GM23338 (cell line): ENCODE data around the gene AIG1. TPM values are rescaled to one million over a fixed set of nuclear protein-coding genes. Genes with fewer than 3 reads are reported as not detected.

Experiments used
- ATAC-seq: fragments of 200-7000 bp; cut with Tn5 transposase; 3 replicates; pipeline ENCODE4 v1.9.1; 2020
- DNase-seq: peaks from one replicate; pipeline ENCODE4 v3.0.0-alpha.2; 2015; ENCODE audit warnings: low spot score
- H2AFZ ChIP-seq: fragments of 200-600 bp; sonication (generic); 2 replicates; pipeline ENCODE4 v1.8.0; 2016; ENCODE audit warnings: antibody characterized with exemption, mild to moderate bottlenecking, moderate library complexity
- H3F3A ChIP-seq: fragments of 200-600 bp; sonication (generic); replicated peaks from 2 replicates; pipeline ENCODE4 v1.8.0; 2017; ENCODE audit warnings: antibody characterized with exemption, mixed run types, low read depth
- H3K27ac ChIP-seq: fragments of 200-600 bp; sonication (generic); 2 replicates; pipeline ENCODE4 v1.6.1; 2016; ENCODE audit warnings: low read depth
- H3K27me3 ChIP-seq: fragments of 200-600 bp; sonication (generic); 2 replicates; pipeline ENCODE4 v1.8.0; 2016; ENCODE audit warnings: mild to moderate bottlenecking, mixed run types, moderate library complexity; ENCODE audit not compliant: insufficient read depth
- H3K36me3 ChIP-seq: fragments of 200-600 bp; sonication (generic); 2 replicates; pipeline ENCODE4 v1.8.0; 2016; ENCODE audit warnings: mild to moderate bottlenecking; ENCODE audit not compliant: insufficient read depth
- H3K4me1 ChIP-seq: fragments of 200-600 bp; sonication (generic); 2 replicates; pipeline ENCODE4 v1.8.0; 2016; ENCODE audit warnings: mild to moderate bottlenecking, moderate library complexity; ENCODE audit not compliant: insufficient read depth
- H3K4me2 ChIP-seq: fragments of 200-600 bp; sonication (generic); 2 replicates; pipeline ENCODE4 v1.7.1; 2017; ENCODE audit warnings: mixed run types
- H3K4me3 ChIP-seq: fragments of 200-600 bp; sonication (generic); 2 replicates; pipeline ENCODE4 v1.6.1; 2016; ENCODE audit warnings: mixed run types
- H3K79me2 ChIP-seq: fragments of 200-600 bp; sonication (generic); replicated peaks from 2 replicates; pipeline ENCODE4 v1.8.0; 2017; ENCODE audit warnings: mild to moderate bottlenecking; ENCODE audit not compliant: insufficient read depth
- H3K9me2 ChIP-seq: fragments of 200-600 bp; sonication (generic); 2 replicates; pipeline ENCODE4 v1.8.0; 2017; ENCODE audit not compliant: insufficient read depth
- H4K20me1 ChIP-seq: fragments of 200-600 bp; sonication (generic); replicated peaks from 2 replicates; pipeline ENCODE4 v1.8.0; 2017; ENCODE audit warnings: mild to moderate bottlenecking; ENCODE audit not compliant: insufficient read depth
- H3K27ac Mint-ChIP-seq: 2 replicates; pipeline ENCODE4 v1.8.0; 2020; ENCODE audit warnings: inconsistent platforms, mild to moderate bottlenecking, moderate library complexity, mixed read lengths
- H3K27me3 Mint-ChIP-seq: 3 replicates; pipeline ENCODE4 v1.8.0; 2022; ENCODE audit warnings: low read depth, mild to moderate bottlenecking, moderate library complexity, mixed read lengths, inconsistent platforms; ENCODE audit not compliant: insufficient read depth, poor library complexity
- H3K36me3 Mint-ChIP-seq: 3 replicates; pipeline ENCODE4 v1.8.0; 2021; ENCODE audit warnings: low read depth, mild to moderate bottlenecking, inconsistent platforms, moderate library complexity, mixed read lengths
- H3K4me1 Mint-ChIP-seq: 3 replicates; pipeline ENCODE4 v1.8.0; 2020; ENCODE audit warnings: mild to moderate bottlenecking, inconsistent platforms, mixed read lengths
- H3K4me3 Mint-ChIP-seq: 3 replicates; pipeline ENCODE4 v1.8.0; 2021; ENCODE audit warnings: moderate library complexity, mild to moderate bottlenecking, inconsistent platforms, mixed read lengths
- H3K9me3 Mint-ChIP-seq: 3 replicates; pipeline ENCODE4 v1.8.0; 2020; ENCODE audit warnings: moderate library complexity, mild to moderate bottlenecking, inconsistent platforms, mixed read lengths
- CTCF ChIP-seq, 2 experiments: fragments of 200-600 bp in 1 of 2; sonication (generic) in 1 of 2; conservative IDR thresholded peaks; 2 replicates each; pipeline versions ENCODE4 v1.5.1 to v1.6.1; 2016 to 2017; ENCODE audit warnings: antibody characterized with exemption in 2 of 2, low read depth in 2 of 2, mild to moderate bottlenecking in 2 of 2, moderate library complexity in 1 of 2
- EZH2 ChIP-seq: fragments of 200-600 bp; sonication (generic); IDR thresholded peaks from one replicate; pipeline ENCODE4 v1.8.0; 2017; ENCODE audit warnings: antibody characterized with exemption, mild to moderate bottlenecking, low read depth; ENCODE audit not compliant: unreplicated experiment
- STAT1 ChIP-seq: IDR thresholded peaks from one replicate; pipeline ENCODE4 v1.6.1; 2016; ENCODE audit warnings: antibody characterized with exemption; ENCODE audit not compliant: unreplicated experiment
- polyA plus RNA-seq: library from polyadenylated mRNA; unstranded; fragments of >200 nt; fragmentation: Nextera tagmentation; extraction: Ambion mirVana; gene quantifications from 2 replicates; pipeline ENCODE4 v1.2.1, GENCODE V29; 2016
- total RNA-seq: library from RNA; depleted of rRNA; stranded (reverse); fragments of >200 nt; shearing (Covaris generic); gene quantifications from 2 replicates; pipeline ENCODE4 v1.2.3, GENCODE V29; 2014
- TF ChIP-seq, protein P1 (sequence below): IDR thresholded peaks from one replicate; pipeline ENCODE4 v1.6.1; 2018; ENCODE audit warnings: antibody characterized with exemption; ENCODE audit not compliant: unreplicated experiment
- TF ChIP-seq, protein P2 (sequence below): IDR thresholded peaks from 2 replicates; pipeline ENCODE4 v1.6.1; 2016; ENCODE audit warnings: antibody characterized with exemption

AIG1 gene
- total and polyA plus RNA-seq, 2 experiments from 2014 or later, result 65.2 to 88.4 TPM

- TF ChIP-seq, protein P1, sequence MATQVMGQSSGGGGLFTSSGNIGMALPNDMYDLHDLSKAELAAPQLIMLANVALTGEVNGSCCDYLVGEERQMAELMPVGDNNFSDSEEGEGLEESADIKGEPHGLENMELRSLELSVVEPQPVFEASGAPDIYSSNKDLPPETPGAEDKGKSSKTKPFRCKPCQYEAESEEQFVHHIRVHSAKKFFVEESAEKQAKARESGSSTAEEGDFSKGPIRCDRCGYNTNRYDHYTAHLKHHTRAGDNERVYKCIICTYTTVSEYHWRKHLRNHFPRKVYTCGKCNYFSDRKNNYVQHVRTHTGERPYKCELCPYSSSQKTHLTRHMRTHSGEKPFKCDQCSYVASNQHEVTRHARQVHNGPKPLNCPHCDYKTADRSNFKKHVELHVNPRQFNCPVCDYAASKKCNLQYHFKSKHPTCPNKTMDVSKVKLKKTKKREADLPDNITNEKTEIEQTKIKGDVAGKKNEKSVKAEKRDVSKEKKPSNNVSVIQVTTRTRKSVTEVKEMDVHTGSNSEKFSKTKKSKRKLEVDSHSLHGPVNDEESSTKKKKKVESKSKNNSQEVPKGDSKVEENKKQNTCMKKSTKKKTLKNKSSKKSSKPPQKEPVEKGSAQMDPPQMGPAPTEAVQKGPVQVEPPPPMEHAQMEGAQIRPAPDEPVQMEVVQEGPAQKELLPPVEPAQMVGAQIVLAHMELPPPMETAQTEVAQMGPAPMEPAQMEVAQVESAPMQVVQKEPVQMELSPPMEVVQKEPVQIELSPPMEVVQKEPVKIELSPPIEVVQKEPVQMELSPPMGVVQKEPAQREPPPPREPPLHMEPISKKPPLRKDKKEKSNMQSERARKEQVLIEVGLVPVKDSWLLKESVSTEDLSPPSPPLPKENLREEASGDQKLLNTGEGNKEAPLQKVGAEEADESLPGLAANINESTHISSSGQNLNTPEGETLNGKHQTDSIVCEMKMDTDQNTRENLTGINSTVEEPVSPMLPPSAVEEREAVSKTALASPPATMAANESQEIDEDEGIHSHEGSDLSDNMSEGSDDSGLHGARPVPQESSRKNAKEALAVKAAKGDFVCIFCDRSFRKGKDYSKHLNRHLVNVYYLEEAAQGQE, result no peak
- no peak for TF ChIP-seq STAT1
- TF ChIP-seq, protein P2, sequence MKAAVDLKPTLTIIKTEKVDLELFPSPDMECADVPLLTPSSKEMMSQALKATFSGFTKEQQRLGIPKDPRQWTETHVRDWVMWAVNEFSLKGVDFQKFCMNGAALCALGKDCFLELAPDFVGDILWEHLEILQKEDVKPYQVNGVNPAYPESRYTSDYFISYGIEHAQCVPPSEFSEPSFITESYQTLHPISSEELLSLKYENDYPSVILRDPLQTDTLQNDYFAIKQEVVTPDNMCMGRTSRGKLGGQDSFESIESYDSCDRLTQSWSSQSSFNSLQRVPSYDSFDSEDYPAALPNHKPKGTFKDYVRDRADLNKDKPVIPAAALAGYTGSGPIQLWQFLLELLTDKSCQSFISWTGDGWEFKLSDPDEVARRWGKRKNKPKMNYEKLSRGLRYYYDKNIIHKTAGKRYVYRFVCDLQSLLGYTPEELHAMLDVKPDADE, result no peak
These were observed 114.3 kb downstream of the AIG1 start (continued) for GRCh38 chr6:143174951-143175350.

- Histone ChIP-seq H3K9me2 (peaks cover 12% of the 10 kb centered on the region; the same call in 1 of the 2 replicates), H3F3A (no peaks in the 10 kb centered on the region), H2AFZ (no peak overlapping the region), H3K4me1 (no peaks in the 10 kb centered on the region), H3K27ac (no peak overlapping the region), H3K36me3 (0 out of 2 replicates have a peak, but pooled peaks cover 17% of the 10 kb centered on the region), H3K27me3 (no peaks in the 10 kb centered on the region), H4K20me1 (no peaks in the 10 kb centered on the region), H3K79me2 (peaks cover 29% of the 10 kb centered on the region), H3K4me2 (no peak overlapping the region), H3K4me3 (no peak overlapping the region)
- Mint-ChIP-seq H3K9me3 (peaks cover 18% of the 10 kb centered on the region), H3K36me3 (peaks cover 53% of the 10 kb centered on the region), H3K27ac (no peak overlapping the region; the same call in 1 of the 2 replicates), H3K4me1 (peaks cover 7% of the 10 kb centered on the region; the same call in 2 of the 3 replicates), H3K4me3 (no peak overlapping the region), H3K27me3 (no peaks in the 10 kb centered on the region)
- TF ChIP-seq EZH2 (no peak), CTCF (conservative IDR thresholded peaks at IDR 0.05; ENCODE audit: low read depth in 2 of 2) (peak; percentile 63 to 67)
- DNase-seq (peak; percentile 45), ATAC-seq (no peak)
These were observed 115.7 kb downstream of the AIG1 start for GRCh38 chr6:143176090-143177021.
